LNCaP clone FGC (cell line): ENCODE data around the gene ANKZF1.

Source experiments
- DNase-seq: peaks from one replicate; pipeline ENCODE4 v3.0.0-alpha.2; 2011; ENCODE audit warnings: low read depth
- H3K4me3 ChIP-seq: 2 replicates; pipeline ENCODE4 v1.5.1; 2011; ENCODE audit warnings: mild to moderate bottlenecking, low read depth, low read length, control low read depth
- TF ChIP-seq, protein P1 (sequence below): IDR thresholded peaks from 2 replicates; pipeline ENCODE4 v1.5.1; 2012; ENCODE audit warnings: mild to moderate bottlenecking; ENCODE audit not compliant: control insufficient read depth, insufficient read depth; ENCODE audit errors: extremely low read depth

The ANKZF1 gene, protein sequence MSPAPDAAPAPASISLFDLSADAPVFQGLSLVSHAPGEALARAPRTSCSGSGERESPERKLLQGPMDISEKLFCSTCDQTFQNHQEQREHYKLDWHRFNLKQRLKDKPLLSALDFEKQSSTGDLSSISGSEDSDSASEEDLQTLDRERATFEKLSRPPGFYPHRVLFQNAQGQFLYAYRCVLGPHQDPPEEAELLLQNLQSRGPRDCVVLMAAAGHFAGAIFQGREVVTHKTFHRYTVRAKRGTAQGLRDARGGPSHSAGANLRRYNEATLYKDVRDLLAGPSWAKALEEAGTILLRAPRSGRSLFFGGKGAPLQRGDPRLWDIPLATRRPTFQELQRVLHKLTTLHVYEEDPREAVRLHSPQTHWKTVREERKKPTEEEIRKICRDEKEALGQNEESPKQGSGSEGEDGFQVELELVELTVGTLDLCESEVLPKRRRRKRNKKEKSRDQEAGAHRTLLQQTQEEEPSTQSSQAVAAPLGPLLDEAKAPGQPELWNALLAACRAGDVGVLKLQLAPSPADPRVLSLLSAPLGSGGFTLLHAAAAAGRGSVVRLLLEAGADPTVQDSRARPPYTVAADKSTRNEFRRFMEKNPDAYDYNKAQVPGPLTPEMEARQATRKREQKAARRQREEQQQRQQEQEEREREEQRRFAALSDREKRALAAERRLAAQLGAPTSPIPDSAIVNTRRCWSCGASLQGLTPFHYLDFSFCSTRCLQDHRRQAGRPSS

DNA sequence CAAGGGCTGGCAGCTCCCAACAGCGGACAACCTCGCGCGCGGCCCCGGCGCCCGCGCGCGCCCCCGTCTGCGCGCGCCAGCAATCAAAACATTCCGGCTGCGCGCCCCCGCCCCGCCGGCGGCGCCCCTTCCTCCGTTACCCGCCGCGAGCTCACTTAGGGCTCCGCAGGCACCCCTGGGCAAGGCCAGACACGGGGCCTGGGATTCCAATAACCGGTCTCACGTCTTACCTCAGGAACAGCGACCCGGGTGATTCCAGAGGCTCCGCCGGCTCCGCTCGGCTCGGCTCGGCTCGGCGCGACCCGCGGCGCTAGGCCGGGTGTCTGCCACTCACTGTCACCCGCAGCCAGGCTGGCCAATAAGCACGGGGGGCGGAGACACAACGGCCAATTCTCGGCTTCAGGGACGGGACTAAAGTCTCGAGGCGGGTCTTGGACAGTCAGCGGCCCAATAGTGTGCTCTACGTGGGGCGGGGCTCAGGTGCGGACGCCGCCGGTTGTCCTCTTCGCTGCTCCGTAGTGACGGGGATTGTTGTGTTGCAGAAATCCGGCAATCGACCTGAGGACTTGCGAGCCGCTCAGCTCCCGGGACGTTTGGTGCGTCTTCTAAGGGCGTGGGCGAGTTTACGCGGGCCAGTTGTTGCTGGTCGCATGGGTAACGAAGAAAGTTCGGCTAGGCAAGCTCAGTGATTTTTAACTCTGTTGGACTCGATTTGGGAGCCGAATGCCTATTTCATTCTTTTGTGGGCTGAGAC lies at the start of gene ANKZF1, which contains the start of gene ATG9A:
ANKZF1 (plus strand) TSS at position 502 of the 754 bp plus-strand sequence. CDS start 452 bp downstream, outside the sequence.
ATG9A (minus strand) TSS at position 332 of the 754 bp plus-strand sequence. CDS start 1,612 bp downstream, outside the sequence.
- peak; percentile 96 for DNase-seq
- H3K4me3 ChIP-seq: peak within 1 kb of the TSS; percentile 77
- TF ChIP-seq, protein P1, sequence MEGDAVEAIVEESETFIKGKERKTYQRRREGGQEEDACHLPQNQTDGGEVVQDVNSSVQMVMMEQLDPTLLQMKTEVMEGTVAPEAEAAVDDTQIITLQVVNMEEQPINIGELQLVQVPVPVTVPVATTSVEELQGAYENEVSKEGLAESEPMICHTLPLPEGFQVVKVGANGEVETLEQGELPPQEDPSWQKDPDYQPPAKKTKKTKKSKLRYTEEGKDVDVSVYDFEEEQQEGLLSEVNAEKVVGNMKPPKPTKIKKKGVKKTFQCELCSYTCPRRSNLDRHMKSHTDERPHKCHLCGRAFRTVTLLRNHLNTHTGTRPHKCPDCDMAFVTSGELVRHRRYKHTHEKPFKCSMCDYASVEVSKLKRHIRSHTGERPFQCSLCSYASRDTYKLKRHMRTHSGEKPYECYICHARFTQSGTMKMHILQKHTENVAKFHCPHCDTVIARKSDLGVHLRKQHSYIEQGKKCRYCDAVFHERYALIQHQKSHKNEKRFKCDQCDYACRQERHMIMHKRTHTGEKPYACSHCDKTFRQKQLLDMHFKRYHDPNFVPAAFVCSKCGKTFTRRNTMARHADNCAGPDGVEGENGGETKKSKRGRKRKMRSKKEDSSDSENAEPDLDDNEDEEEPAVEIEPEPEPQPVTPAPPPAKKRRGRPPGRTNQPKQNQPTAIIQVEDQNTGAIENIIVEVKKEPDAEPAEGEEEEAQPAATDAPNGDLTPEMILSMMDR: no peak

DNA sequence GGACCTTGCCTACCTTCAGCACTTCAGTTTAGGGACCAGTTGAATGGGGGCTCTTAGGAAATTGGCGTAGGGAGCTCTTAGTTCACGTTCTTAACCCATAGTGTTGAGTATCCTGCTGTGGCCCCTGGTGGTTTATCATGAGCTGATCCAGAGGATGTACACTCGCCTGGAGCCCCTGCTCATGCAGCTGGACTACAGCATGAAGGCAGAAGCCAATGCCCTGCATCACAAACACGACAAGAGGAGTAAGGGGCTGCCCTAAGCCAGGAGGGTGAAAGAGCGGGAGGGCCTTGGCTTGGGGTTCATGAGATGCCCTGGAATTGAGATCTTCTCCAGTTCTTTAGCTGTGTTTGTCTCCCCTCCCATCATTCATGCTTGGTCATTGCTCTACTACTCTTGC lies 48.6 kb upstream of the ANKZF1 start:
- no peak for DNase-seq
- TF ChIP-seq, protein P1: no peak
- H3K4me3 ChIP-seq: no peak overlapping the region

DNA sequence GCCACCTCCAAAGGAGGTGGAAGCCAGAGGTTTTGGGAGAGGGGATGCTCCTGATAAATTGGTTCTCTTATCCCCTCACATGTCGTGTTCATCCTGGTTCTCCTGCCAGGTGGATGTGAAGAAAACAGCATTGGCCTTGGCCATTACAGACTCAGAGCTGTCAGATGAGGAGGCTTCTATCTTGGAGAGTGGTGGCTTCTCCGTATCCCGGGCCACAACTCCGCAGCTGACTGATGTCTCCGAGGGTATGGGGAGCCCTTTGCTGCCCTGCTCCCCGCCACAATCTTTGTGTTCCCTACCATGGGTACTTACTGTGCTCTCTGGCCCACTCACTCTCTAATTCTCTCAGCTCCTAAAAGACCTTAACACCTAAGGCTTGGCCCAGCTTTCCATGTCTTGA lies 48.1 kb upstream of the ANKZF1 start:
- TF ChIP-seq, protein P1: no peak
- no peak for DNase-seq
- no peak overlapping the region for H3K4me3 ChIP-seq

DNA sequence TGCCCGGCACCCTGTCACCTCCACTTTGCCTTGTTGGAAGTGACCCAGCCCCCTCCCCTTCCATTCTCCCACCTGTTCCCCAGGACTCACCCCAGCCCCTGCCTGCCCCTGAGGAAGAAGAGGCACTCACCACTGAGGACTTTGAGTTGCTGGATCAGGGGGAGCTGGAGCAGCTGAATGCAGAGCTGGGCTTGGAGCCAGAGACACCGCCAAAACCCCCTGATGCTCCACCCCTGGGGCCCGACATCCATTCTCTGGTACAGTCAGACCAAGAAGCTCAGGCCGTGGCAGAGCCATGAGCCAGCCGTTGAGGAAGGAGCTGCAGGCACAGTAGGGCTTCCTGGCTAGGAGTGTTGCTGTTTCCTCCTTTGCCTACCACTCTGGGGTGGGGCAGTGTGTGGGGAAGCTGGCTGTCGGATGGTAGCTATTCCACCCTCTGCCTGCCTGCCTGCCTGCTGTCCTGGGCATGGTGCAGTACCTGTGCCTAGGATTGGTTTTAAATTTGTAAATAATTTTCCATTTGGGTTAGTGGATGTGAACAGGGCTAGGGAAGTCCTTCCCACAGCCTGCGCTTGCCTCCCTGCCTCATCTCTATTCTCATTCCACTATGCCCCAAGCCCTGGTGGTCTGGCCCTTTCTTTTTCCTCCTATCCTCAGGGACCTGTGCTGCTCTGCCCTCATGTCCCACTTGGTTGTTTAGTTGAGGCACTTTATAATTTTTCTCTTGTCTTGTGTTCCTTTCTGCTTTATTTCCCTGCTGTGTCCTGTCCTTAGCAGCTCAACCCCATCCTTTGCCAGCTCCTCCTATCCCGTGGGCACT lies 47.1 kb upstream of the ANKZF1 start:
- DNase-seq: no peak
- H3K4me3 ChIP-seq: no peak overlapping the region
- TF ChIP-seq, protein P1: no peak

DNA sequence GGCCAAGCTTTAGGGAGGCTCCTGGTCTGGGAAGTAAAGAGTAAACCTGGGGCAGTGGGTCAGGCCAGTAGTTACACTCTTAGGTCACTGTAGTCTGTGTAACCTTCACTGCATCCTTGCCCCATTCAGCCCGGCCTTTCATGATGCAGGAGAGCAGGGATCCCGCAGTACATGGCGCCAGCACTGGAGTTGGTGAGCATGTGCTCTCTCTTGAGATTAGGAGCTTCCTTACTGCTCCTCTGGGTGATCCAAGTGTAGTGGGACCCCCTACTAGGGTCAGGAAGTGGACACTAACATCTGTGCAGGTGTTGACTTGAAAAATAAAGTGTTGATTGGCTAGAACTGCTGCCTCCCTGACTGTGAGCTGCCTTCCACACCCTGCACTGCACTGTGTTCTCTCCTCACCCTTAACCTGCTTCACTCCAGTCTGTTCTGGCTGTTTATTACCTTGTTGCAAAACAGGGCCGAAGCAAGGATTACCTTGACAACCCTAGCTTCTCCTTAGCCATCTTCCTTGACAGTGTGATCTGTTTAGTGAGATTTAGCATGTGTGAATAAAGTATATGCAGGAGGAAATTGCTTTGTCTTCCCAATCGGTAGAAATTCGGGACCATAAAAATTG lies 46.3 kb upstream of the ANKZF1 start:
- TF ChIP-seq, protein P1: no peak
- no peak overlapping the region for H3K4me3 ChIP-seq
- no peak for DNase-seq
